GM19240 (cell line): ENCODE results near the gene SLC17A4.

Source experiments
- DNase-seq: peaks from one replicate; pipeline ENCODE4 v3.0.0; 2011; ENCODE audit warnings: low spot score; ENCODE audit not compliant: insufficient read length

Gene SLC17A4

GRCh38 chr6:25801436-25801835 lies 46.9 kb downstream of the SLC17A4 start:
- DNase-seq, result no peak

- no peak for DNase-seq
These were observed 50.3 kb downstream of the SLC17A4 start for GRCh38 chr6:25804804-25805203.

- DNase-seq, result no peak
These were observed 60.7 kb downstream of the SLC17A4 start for GRCh38 chr6:25815194-25815593.

- no peak for DNase-seq
These were observed 61.7 kb downstream of the SLC17A4 start for GRCh38 chr6:25816252-25816651.

GRCh38 chr6:25821341-25821740 lies 66.8 kb downstream of the SLC17A4 start:
- no peak for DNase-seq

- DNase-seq, result no peak
These were observed 74.8 kb downstream of the SLC17A4 start for GRCh38 chr6:25829375-25829774.

GRCh38 chr6:25830458-25830857 lies 75.9 kb downstream of the SLC17A4 start:
- no peak for DNase-seq
